Stomach (tissue), 4 donors: ENCODE measurements around the gene WDR26.

Experiments used
- CTCF ChIP-seq, 7 experiments: fragments of 450-650 bp in 4 of 7; fragments of 200-600 bp in 3 of 7; sonication (generic) in 3 of 7; IDR thresholded peaks; one replicate each; pipeline ENCODE4 v1.5.1; 2016 to 2019; ENCODE audit warnings: antibody characterized with exemption in 7 of 7, control low read depth in 2 of 7, mild to moderate bottlenecking in 1 of 7
- EP300 ChIP-seq: sonication (generic); formaldehyde crosslinking; IDR thresholded peaks from one replicate; pipeline ENCODE4 v1.6.1; 2017; ENCODE audit warnings: antibody characterized with exemption
- POLR2A ChIP-seq, 4 donors: fragments of 450-650 bp; IDR thresholded peaks; one replicate each; pipeline ENCODE4 v1.6.1; 2016; ENCODE audit warnings: antibody characterized with exemption in 4 of 4, control low read depth in 2 of 4, mild to moderate bottlenecking in 1 of 4, moderate library complexity in 1 of 4

DNA sequence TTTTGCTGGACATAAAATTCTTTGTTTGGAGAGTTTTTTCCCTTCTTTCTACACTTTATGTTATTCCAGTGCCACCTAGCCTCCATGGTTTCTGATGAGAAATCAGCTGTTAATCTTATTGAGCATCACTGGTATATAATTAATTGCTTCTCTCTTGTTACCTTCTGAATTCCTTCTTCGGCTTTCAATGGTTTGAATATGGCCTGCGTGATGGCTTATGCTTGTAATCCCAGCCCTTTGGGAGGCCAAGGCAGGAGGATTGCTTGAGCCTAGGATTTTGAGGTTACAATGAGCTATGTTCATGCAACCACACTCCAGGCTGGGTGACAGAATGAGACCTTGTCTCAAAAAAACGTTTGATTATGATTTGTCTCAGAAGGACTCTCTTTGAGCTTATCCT, 90.9 kb downstream of the WDR26 start:
- no peak for TF ChIP-seq CTCF (IDR thresholded peaks at IDR 0.05)
- TF ChIP-seq POLR2A (IDR thresholded peaks at IDR 0.05) = no peak
- TF ChIP-seq EP300 = no peak
